ENCODE data around the gene CGB8.

DNA sequence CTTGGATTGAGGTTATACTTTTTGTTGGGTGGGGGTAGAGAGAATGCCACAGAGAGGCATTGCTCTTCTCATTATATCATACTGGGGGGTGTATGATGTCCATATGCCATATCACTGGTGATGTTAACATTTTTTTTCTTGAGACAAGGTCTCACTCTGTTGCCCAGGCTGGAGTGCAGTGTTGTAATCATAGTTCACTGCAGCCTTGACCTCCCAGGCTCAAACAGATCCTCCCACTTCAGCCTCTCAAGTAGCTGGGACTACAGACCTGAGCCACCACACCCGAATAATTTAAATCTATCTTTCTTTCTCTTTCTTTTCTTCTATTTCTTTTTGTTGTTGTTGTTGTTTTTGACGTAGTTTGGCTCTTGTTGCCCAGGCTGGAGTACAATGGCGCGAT, 31.5 kb upstream of the CGB8 start:
- TF ChIP-seq, protein P1, sequence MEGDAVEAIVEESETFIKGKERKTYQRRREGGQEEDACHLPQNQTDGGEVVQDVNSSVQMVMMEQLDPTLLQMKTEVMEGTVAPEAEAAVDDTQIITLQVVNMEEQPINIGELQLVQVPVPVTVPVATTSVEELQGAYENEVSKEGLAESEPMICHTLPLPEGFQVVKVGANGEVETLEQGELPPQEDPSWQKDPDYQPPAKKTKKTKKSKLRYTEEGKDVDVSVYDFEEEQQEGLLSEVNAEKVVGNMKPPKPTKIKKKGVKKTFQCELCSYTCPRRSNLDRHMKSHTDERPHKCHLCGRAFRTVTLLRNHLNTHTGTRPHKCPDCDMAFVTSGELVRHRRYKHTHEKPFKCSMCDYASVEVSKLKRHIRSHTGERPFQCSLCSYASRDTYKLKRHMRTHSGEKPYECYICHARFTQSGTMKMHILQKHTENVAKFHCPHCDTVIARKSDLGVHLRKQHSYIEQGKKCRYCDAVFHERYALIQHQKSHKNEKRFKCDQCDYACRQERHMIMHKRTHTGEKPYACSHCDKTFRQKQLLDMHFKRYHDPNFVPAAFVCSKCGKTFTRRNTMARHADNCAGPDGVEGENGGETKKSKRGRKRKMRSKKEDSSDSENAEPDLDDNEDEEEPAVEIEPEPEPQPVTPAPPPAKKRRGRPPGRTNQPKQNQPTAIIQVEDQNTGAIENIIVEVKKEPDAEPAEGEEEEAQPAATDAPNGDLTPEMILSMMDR (IDR thresholded peaks at IDR 0.05) = no peak
- no peak for TF ChIP-seq HMGXB4 (CRISPR knock-in tag; IDR thresholded peaks at IDR 0.05; ENCODE audit: borderline replicate concordance)
- TF ChIP-seq TP53 (CRISPR knock-in tag; IDR thresholded peaks at IDR 0.05) = no peak
- TF ChIP-seq MAFK (IDR thresholded peaks at IDR 0.05; ENCODE audit: partially characterized antibody) = no peak
- no peak for TF ChIP-seq SREBF2 (IDR thresholded peaks at IDR 0.05)
- TF ChIP-seq HOXA7 (CRISPR knock-in tag; IDR thresholded peaks at IDR 0.05) = no peak
- TF ChIP-seq POLR2A (IDR thresholded peaks at IDR 0.05; ENCODE audit: low read length) = no peak
- TF ChIP-seq CEBPB (IDR thresholded peaks at IDR 0.05) = no peak
- no peak for TF ChIP-seq KDM1A (IDR thresholded peaks at IDR 0.05; ENCODE audit: low read depth)
- TF ChIP-seq, protein P2, sequence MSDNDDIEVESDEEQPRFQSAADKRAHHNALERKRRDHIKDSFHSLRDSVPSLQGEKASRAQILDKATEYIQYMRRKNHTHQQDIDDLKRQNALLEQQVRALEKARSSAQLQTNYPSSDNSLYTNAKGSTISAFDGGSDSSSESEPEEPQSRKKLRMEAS (IDR thresholded peaks at IDR 0.05) = no peak
- TF ChIP-seq JUNB (IDR thresholded peaks at IDR 0.05) = no peak
- no peak for TF ChIP-seq RFX5 (IDR thresholded peaks at IDR 0.05)
- TF ChIP-seq USF2 (IDR thresholded peaks at IDR 0.05) = no peak
- no peak for TF ChIP-seq RAD21 (conservative IDR thresholded peaks at IDR 0.05 in 1 of 2, IDR thresholded peaks at IDR 0.05 in 1 of 2)

Data from A549 (cell line).